Endodermal cell (in vitro differentiated cells): ENCODE measurements around the gene SLC5A9. TPM values are rescaled to one million over a fixed set of nuclear protein-coding genes. Genes with fewer than 3 reads are reported as not detected.

Experiments used
- DNase-seq: peaks from one replicate; pipeline ENCODE4 v3.0.0-alpha.2; 2017
- H3K27ac ChIP-seq: 2 replicates; pipeline ENCODE4 v1.5.1; 2013; ENCODE audit warnings: mild to moderate bottlenecking, low read depth, low read length, moderate library complexity
- H3K27me3 ChIP-seq: 2 replicates; pipeline ENCODE4 v1.6.1; 2013; ENCODE audit warnings: mild to moderate bottlenecking, low read length, moderate library complexity; ENCODE audit not compliant: insufficient read depth, control insufficient read depth, poor library complexity, severe bottlenecking
- H3K36me3 ChIP-seq: 2 replicates; pipeline ENCODE4 v1.7.0; 2013; ENCODE audit warnings: mild to moderate bottlenecking, low read length, moderate library complexity; ENCODE audit not compliant: control insufficient read depth, insufficient read depth
- H3K4me1 ChIP-seq: one replicate; pipeline ENCODE4 v1.7.0; 2013; ENCODE audit warnings: low read length; ENCODE audit not compliant: control insufficient read depth, insufficient read depth
- H3K4me3 ChIP-seq: 2 replicates; pipeline ENCODE4 v1.5.1; 2013; ENCODE audit warnings: mild to moderate bottlenecking, low read length, moderate library complexity
- H3K9ac ChIP-seq: 2 replicates; pipeline ENCODE4 v1.6.1; 2013; ENCODE audit warnings: mild to moderate bottlenecking, low read length, moderate library complexity; ENCODE audit not compliant: poor library complexity, severe bottlenecking; ENCODE audit errors: extremely low read depth
- H3K9me3 ChIP-seq: 2 replicates; pipeline ENCODE4 v1.6.1; 2013; ENCODE audit warnings: mild to moderate bottlenecking, low read length, moderate library complexity; ENCODE audit not compliant: control insufficient read depth
- H3K27ac Mint-ChIP-seq: 2 replicates; pipeline ENCODE4 v1.8.0; 2020; ENCODE audit warnings: mixed read lengths
- H3K27me3 Mint-ChIP-seq: 2 replicates; pipeline ENCODE4 v1.8.0; 2021; ENCODE audit warnings: mild to moderate bottlenecking, mixed read lengths; ENCODE audit not compliant: insufficient read depth
- H3K36me3 Mint-ChIP-seq: 2 replicates; pipeline ENCODE4 v1.8.0; 2020; ENCODE audit warnings: low read depth, mixed read lengths
- H3K4me1 Mint-ChIP-seq: 2 replicates; pipeline ENCODE4 v1.8.0; 2020; ENCODE audit warnings: mixed read lengths
- H3K4me3 Mint-ChIP-seq: 2 replicates; pipeline ENCODE4 v1.8.0; 2020; ENCODE audit warnings: mild to moderate bottlenecking, moderate library complexity, mixed read lengths
- H3K9me3 Mint-ChIP-seq: 2 replicates; pipeline ENCODE4 v1.8.0; 2020; ENCODE audit warnings: mild to moderate bottlenecking, mixed read lengths
- WGBS, 2 experiments: methylation state at CpG; one replicate each; pipeline versions ENCODE4 v1.1.5 to v1.1.7; 2013; ENCODE audit warnings: missing lambda C conversion rate in 2 of 2, mixed read lengths in 1 of 2; ENCODE audit not compliant: insufficient coverage in 1 of 2, insufficient read length in 1 of 2; 5-methylcytosine and 5-hydroxymethylcytosine counted together
- long read RNA-seq, 4 experiments: library from polyadenylated mRNA in 2 of 4; library from RNA in 1 of 4; library from capped mRNA in 1 of 4; stranded (forward) in 3 of 4; unstranded in 1 of 4; transcript quantifications; one replicate each; pipeline ENCODE4 v2.0.0, GENCODE V29; 2020 to 2021; ENCODE audit warnings: inconsistent platforms in 1 of 4
- polyA plus RNA-seq, 2 experiments: library from polyadenylated mRNA; stranded (reverse); fragments of 50-300 nt; gene quantifications; one replicate each; pipeline ENCODE4 v1.2.3, GENCODE V29; 2013
- total RNA-seq, 2 donors: library from RNA; stranded (reverse); fragmentation: NEBNext Ultra II Directional in 1 of 2; extraction: Animal tissue kit (Norgen Biotek cat#: 25700) in 1 of 2; gene quantifications; 2 replicates in 1 of 2; 3 replicates in 1 of 2; pipeline ENCODE4 v1.2.1, GENCODE V29; 2021
- TF ChIP-seq, protein P1 (sequence below): fragments of 200-600 bp; sonication (generic); conservative IDR thresholded peaks from 2 replicates; pipeline ENCODE4 v1.5.0; 2021; ENCODE audit warnings: antibody characterized with exemption, mild to moderate bottlenecking

Gene SLC5A9
- 100 to 1,000 TPM in 1 of 2 donors, 10 to 100 TPM in 1; 52.4 to 114 TPM for total RNA-seq
- polyA plus RNA-seq (2013, experiment 1 of 2) = 7.9 TPM
- polyA plus RNA-seq (2013, experiment 2 of 2) = 11.5 TPM
- long read RNA-seq, experiment 1, partial matches to known transcripts = 8 of 14 reads
- long read RNA-seq, experiment 1, other reads (novel, unspliced or antisense) = 6 of 14 reads
- long read RNA-seq, experiment 2, partial matches to known transcripts = 70 of 183 reads
- long read RNA-seq, experiment 2, other reads (novel, unspliced or antisense) = 112 of 183 reads
- long read RNA-seq, experiment 3, partial matches to known transcripts = 17 of 72 reads
- long read RNA-seq, experiment 3, other reads (novel, unspliced or antisense) = 53 of 72 reads
- long read RNA-seq, experiment 4, partial matches to known transcripts = 1 of 7 reads
- long read RNA-seq, experiment 4, other reads (novel, unspliced or antisense) = 6 of 7 reads

DNA sequence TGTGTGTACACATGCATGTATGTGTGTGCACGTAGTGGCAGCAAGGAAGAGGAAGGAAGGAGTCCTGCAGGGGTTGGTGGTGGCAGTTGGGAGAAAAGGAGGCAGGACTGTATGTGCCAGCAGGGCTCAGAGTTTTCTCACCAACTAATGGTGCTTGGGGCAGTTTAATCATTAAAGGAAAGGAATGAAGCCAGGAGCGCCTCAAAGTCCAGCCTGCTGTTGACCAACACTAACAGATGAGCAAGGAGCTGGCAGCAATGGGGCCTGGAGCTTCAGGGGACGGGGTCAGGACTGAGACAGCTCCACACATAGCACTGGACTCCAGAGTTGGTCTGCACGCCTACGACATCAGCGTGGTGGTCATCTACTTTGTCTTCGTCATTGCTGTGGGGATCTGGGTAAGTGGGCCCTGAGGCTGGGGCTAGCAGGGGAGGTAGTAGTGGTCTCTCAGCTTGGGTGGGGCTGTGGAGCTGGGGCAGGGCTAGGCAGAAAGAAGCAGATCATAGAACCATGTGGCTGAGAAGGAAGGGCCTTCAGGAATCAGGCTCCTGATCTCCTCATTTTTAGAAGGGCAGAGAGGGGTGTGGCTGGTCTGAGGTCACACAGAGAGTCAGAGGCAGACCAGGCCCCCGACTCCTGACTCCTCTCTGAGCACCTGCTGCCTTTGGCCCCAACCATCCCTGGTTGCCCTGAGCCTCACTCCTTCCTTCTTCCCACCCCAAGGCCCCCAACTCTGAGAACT is at the start of gene SLC5A9:
Gene SLC5A9 (plus strand): TSS at position 216 of the 742 bp plus-strand sequence. CDS start 21 bp downstream, at position 237.
- Mint-ChIP-seq H3K4me3 (peak within 1 kb of the TSS; percentile 8), H3K27ac (peak within 1 kb of the TSS; percentile 74), H3K4me1 (peaks cover 13% of the 10 kb centered on the region), H3K9me3 (no peaks in the 10 kb centered on the region), H3K36me3 (peaks cover 29% of the 10 kb centered on the region), H3K27me3 (no peaks in the 10 kb centered on the region)
- no peaks in the 10 kb centered on the region for H3K27me3 ChIP-seq
- peaks cover 3% of the 10 kb centered on the region for H3K4me1 ChIP-seq
- H3K9me3 ChIP-seq = no peaks in the 10 kb centered on the region
- DNase-seq = no peak
- WGBS, 2 experiments = 88 to 95% methylated on average over 3 to 8 of the region's 8 CpGs
- no peak within 1 kb of the TSS for H3K9ac ChIP-seq
- H3K27ac ChIP-seq = no peak within 1 kb of the TSS
- H3K36me3 ChIP-seq = peaks cover 31% of the 10 kb centered on the region
- TF ChIP-seq, protein P1, sequence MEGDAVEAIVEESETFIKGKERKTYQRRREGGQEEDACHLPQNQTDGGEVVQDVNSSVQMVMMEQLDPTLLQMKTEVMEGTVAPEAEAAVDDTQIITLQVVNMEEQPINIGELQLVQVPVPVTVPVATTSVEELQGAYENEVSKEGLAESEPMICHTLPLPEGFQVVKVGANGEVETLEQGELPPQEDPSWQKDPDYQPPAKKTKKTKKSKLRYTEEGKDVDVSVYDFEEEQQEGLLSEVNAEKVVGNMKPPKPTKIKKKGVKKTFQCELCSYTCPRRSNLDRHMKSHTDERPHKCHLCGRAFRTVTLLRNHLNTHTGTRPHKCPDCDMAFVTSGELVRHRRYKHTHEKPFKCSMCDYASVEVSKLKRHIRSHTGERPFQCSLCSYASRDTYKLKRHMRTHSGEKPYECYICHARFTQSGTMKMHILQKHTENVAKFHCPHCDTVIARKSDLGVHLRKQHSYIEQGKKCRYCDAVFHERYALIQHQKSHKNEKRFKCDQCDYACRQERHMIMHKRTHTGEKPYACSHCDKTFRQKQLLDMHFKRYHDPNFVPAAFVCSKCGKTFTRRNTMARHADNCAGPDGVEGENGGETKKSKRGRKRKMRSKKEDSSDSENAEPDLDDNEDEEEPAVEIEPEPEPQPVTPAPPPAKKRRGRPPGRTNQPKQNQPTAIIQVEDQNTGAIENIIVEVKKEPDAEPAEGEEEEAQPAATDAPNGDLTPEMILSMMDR = no peak
- no peak within 1 kb of the TSS for H3K4me3 ChIP-seq

DNA sequence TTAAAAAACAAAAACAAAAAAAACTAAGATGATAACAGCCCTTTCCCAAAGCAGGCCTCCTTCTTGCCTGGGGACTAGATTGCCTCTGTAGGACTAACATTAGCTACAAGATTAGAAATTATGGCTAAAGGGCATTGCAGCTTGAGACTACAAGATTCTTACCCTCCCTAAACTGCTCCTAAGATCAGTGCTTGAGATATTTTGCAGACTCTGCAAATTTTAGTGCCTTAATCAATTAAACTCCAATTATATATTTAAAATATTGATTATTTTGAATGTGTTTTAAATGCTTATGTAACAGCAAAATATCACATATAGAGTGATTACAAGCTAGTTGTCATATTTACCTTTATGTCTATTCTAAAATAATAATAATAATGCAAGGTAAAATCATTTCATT is 47.4 kb upstream of the SLC5A9 start:
- H3K4me3 Mint-ChIP-seq = no peak overlapping the region
- H3K4me1 Mint-ChIP-seq = no peaks in the 10 kb centered on the region
- H3K27me3 Mint-ChIP-seq = peaks cover 7% of the 10 kb centered on the region
- Histone ChIP-seq H3K4me1 (no peaks in the 10 kb centered on the region), H3K9ac (no peak overlapping the region), H3K36me3 (peaks cover 10% of the 10 kb centered on the region), H3K4me3 (no peak overlapping the region), H3K27me3 (no peaks in the 10 kb centered on the region), H3K27ac (no peak overlapping the region), H3K9me3 (peaks cover 29% of the 10 kb centered on the region)
- H3K27ac Mint-ChIP-seq = no peak overlapping the region
- H3K9me3 Mint-ChIP-seq = peaks cover 47% of the 10 kb centered on the region
- TF ChIP-seq, protein P1 = no peak
- no peak for DNase-seq
- H3K36me3 Mint-ChIP-seq = peaks cover 54% of the 10 kb centered on the region

DNA sequence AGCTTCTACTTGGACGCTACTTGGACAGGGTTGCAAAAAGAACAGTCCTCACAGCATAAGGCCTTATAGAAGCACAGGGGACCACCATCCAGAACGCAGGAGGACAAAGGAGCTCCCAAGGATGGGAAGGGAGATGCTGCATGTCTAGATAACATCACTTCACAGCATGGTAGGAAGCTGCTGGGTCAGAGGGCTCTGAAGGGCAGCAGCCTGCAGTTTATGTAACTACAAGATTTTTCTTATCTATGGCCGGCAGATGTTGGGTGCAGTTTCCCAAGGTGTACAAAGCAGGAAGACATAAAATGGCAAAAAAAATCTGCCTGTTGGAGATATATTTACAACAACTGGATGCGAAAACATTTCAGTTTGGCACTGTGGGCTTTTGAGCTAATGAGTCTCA is 45.3 kb upstream of the SLC5A9 start:
- Histone ChIP-seq H3K27me3 (no peaks in the 10 kb centered on the region), H3K4me1 (no peaks in the 10 kb centered on the region), H3K9me3 (peaks cover 17% of the 10 kb centered on the region), H3K36me3 (peaks cover 10% of the 10 kb centered on the region), H3K4me3 (no peak overlapping the region), H3K27ac (no peak overlapping the region), H3K9ac (no peak overlapping the region)
- H3K4me3 Mint-ChIP-seq = no peak overlapping the region
- peaks cover 4% of the 10 kb centered on the region for H3K27me3 Mint-ChIP-seq
- H3K27ac Mint-ChIP-seq = no peak overlapping the region
- no peak for DNase-seq
- no peaks in the 10 kb centered on the region for H3K4me1 Mint-ChIP-seq
- H3K9me3 Mint-ChIP-seq = peaks cover 26% of the 10 kb centered on the region
- TF ChIP-seq, protein P1 = no peak
- 87 to 98% methylated on average over 3 to 4 of the region's 4 CpGs for WGBS, 2 experiments
- H3K36me3 Mint-ChIP-seq = peaks cover 48% of the 10 kb centered on the region
